Measurements from ENCODE around the gene PARP11.

Gene PARP11

DNA sequence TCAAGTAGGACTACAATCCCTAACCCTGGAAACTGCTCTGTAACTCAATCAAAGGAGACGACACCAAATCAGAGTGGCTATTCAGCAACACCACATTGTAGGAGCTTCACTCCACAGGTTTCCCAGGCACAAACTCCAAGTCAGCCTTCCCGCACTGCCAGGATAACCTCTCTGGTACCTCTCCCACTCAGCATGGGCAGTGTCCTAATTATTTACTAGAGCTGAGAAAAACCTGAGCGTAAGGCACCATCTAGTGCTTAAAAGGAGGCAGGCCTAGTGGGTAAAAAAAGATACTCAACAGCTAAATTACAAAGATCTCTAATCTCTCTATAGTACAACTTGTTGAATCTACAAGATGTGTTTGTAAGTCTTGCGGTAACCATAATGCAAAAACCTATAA is 36.1 kb downstream of the PARP11 start:
- DNase-seq (ENCODE audit: insufficient read length) (no peak), FAIRE-seq (peak; percentile 66)
- TF ChIP-seq POLR2AphosphoS5 (IDR thresholded peaks at IDR 0.05; ENCODE audit: low read depth, low read length): no peak
- no peak for TF ChIP-seq TAF1 (IDR thresholded peaks at IDR 0.05; ENCODE audit: borderline replicate concordance, low read depth, low read length)
- no peak for TF ChIP-seq POLR2A (IDR thresholded peaks at IDR 0.05; ENCODE audit: low read depth, low read length)

DNA sequence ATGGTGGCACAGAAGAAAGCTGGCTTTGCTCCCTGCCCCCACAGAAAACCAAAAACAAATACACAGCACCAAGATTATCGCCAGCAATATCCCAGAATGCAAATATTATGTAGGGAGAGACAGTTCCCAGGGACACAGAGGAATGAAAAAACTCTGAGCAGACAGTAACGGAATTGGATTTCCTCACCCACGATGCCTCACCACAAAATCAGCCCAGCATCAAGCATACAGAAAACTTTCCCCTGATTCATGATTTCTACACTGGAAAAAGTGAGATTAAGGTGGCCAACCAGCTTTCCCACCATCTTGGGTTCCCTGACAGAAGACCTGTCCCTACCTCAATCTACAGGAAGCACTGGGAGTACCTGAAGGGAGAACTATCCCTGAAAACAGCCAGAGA is 36.6 kb downstream of the PARP11 start:
- peak; percentile 46 for FAIRE-seq
- DNase-seq (ENCODE audit: insufficient read length): no peak
- TF ChIP-seq POLR2AphosphoS5 (IDR thresholded peaks at IDR 0.05; ENCODE audit: low read depth, low read length) (no peak), TAF1 (IDR thresholded peaks at IDR 0.05; ENCODE audit: borderline replicate concordance, low read depth, low read length) (no peak), POLR2A (IDR thresholded peaks at IDR 0.05; ENCODE audit: low read depth, low read length) (no peak)

- no peak for DNase-seq (ENCODE audit: insufficient read length)
- FAIRE-seq: no peak
- TF ChIP-seq POLR2A (IDR thresholded peaks at IDR 0.05; ENCODE audit: low read depth, low read length): no peak
- no peak for TF ChIP-seq TAF1 (IDR thresholded peaks at IDR 0.05; ENCODE audit: borderline replicate concordance, low read depth, low read length)
- TF ChIP-seq POLR2AphosphoS5 (IDR thresholded peaks at IDR 0.05; ENCODE audit: low read depth, low read length): no peak
Observed at GRCh38 chr12:3835914-3836313, 37.3 kb downstream of the PARP11 start.

DNA sequence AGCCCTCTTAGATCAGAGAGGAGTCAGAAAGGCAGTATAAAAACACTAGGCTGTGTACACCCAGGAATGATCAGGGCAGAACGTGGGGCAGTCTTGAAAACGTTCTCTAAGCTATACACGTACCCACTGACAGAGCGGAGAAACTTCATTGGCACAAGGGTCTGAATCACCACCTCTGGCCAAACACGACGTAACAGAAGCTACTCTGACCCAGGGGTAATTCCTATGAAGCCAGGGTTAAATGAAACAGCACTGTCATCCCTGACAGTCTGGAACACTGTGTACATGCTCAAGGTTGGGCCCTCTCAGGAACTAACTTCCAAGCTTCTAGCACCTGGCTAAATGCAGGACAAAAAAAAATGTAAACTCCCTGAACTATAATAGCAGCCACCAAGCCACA is 38.4 kb downstream of the PARP11 start:
- no peak for FAIRE-seq
- TF ChIP-seq POLR2A (IDR thresholded peaks at IDR 0.05; ENCODE audit: low read depth, low read length): no peak
- DNase-seq (ENCODE audit: insufficient read length): no peak

- FAIRE-seq (no peak), DNase-seq (ENCODE audit: insufficient read length) (no peak)
- TF ChIP-seq POLR2A (IDR thresholded peaks at IDR 0.05; ENCODE audit: low read depth, low read length) (no peak), TAF1 (IDR thresholded peaks at IDR 0.05; ENCODE audit: borderline replicate concordance, low read depth, low read length) (no peak)
Observed at GRCh38 chr12:3833670-3834310, 39.4 kb downstream of the PARP11 start.

DNA sequence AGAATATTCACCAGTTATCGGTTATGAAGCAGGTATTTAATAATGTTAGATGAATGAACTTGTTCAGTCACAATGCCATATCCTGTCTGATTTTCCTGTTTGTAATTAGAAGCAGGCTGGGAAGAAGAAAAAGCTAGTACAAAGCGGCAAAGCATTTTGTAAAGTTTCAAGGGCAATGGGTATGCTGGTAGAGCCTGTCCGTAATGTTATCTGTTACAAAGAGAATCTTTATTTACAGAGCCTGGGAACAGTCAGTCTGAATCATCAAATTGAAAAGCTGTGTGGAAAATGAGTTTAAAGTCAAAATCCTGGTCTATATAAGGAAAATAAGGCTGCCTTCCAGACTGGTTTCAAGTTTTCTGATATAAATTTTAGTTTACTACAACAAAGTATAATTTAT is 40.5 kb downstream of the PARP11 start:
- DNase-seq (ENCODE audit: insufficient read length) (no peak), FAIRE-seq (no peak)
- TF ChIP-seq POLR2AphosphoS5 (IDR thresholded peaks at IDR 0.05; ENCODE audit: low read depth, low read length): no peak
- no peak for TF ChIP-seq TAF1 (IDR thresholded peaks at IDR 0.05; ENCODE audit: borderline replicate concordance, low read depth, low read length)
- no peak for TF ChIP-seq POLR2A (IDR thresholded peaks at IDR 0.05; ENCODE audit: low read depth, low read length)

GRCh38 chr12:3828888-3829287 is 44.3 kb downstream of the PARP11 start:
- FAIRE-seq (no peak), DNase-seq (ENCODE audit: insufficient read length) (no peak)
- no peak for TF ChIP-seq TAF1 (IDR thresholded peaks at IDR 0.05; ENCODE audit: borderline replicate concordance, low read depth, low read length)
- TF ChIP-seq POLR2AphosphoS5 (IDR thresholded peaks at IDR 0.05; ENCODE audit: low read depth, low read length): no peak
- no peak for TF ChIP-seq POLR2A (IDR thresholded peaks at IDR 0.05; ENCODE audit: low read depth, low read length)

DNA sequence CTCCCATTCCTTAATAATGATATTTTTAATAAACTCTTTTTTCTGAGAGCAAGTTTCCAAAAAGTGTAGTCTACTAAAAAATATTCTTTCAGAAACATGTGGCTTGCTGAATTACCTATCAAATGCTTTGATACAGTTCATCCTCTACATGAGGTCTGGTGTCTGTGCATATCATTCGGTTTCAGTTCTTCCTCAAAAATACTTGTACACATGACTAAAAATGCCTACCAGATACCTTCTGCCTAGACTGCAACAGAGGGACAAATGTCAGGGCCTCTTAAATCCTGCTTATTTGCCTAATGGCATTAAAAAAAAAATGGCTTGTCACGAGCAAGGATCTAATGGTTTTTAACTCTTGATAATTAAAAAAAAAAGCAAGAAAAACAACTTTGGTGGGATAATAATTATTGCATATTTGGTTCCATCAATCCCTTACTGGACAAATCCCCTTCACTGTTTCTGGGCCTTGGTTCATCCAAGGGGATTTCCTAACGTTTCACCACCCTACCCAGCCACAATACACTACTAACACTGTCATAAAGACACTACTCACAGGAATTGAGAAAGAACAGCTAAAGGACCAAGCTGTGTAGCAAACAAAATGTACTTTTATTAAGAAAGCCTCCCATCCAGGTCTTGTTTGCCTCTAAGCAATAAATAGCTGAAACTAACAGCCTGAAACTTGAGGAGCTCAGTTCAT is 45.7 kb downstream of the PARP11 start:
- DNase-seq (ENCODE audit: insufficient read length) (no peak), FAIRE-seq (no peak)
- TF ChIP-seq TAF1 (IDR thresholded peaks at IDR 0.05; ENCODE audit: borderline replicate concordance, low read depth, low read length) (no peak), POLR2AphosphoS5 (IDR thresholded peaks at IDR 0.05; ENCODE audit: low read depth, low read length) (no peak)

DNA sequence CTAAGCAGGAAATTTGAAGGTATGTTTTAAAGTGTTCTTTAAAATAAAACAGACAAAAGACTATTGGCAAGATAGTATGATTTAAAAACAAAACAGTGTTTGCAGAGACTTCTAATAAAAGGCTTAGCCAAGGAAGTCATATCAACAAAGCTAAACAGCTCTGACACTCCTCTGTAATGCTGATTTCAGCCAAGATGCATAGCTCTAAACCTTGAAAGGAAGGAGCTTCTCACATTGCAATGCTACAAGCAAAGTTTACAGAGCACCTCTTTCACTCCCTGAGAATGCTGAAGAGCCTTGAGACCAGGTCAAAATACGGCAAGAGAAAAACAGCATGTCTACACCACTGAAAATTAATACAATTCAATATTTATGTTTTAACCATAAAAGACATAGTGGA is 51.8 kb downstream of the PARP11 start:
- no peak for TF ChIP-seq POLR2A (IDR thresholded peaks at IDR 0.05; ENCODE audit: low read depth, low read length)
- no peak for TF ChIP-seq TAF1 (IDR thresholded peaks at IDR 0.05; ENCODE audit: borderline replicate concordance, low read depth, low read length)
- TF ChIP-seq POLR2AphosphoS5 (IDR thresholded peaks at IDR 0.05; ENCODE audit: low read depth, low read length): no peak
- DNase-seq (ENCODE audit: insufficient read length) (no peak), FAIRE-seq (no peak)

DNA sequence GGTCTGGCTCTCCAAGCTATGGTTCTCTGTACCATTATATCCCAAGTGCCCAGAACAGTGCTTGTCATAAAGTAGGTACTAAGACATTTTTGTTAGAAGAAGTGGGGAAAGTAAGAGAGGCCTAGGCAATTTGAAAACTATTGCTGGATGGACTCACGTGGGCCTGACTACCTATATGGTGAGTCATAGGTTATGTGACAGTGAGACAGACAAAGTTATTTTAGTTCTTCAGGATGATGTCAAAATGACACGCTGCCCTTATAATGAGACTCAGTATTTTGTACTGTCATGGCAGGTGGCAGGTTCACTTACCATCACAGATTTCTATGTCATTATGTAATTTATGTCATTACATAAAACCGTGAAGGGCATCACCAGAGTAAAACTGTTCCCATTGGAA is 53.1 kb downstream of the PARP11 start:
- FAIRE-seq (no peak), DNase-seq (ENCODE audit: insufficient read length) (no peak)
- TF ChIP-seq POLR2AphosphoS5 (IDR thresholded peaks at IDR 0.05; ENCODE audit: low read depth, low read length) (no peak), POLR2A (IDR thresholded peaks at IDR 0.05; ENCODE audit: low read depth, low read length) (no peak), TAF1 (IDR thresholded peaks at IDR 0.05; ENCODE audit: borderline replicate concordance, low read depth, low read length) (no peak)

- DNase-seq (ENCODE audit: insufficient read length) (no peak), FAIRE-seq (no peak)
- no peak for TF ChIP-seq POLR2A (IDR thresholded peaks at IDR 0.05; ENCODE audit: low read depth, low read length)
- no peak for TF ChIP-seq POLR2AphosphoS5 (IDR thresholded peaks at IDR 0.05; ENCODE audit: low read depth, low read length)
- TF ChIP-seq TAF1 (IDR thresholded peaks at IDR 0.05; ENCODE audit: borderline replicate concordance, low read depth, low read length): no peak
Observed at GRCh38 chr12:3816266-3816665, 56.9 kb downstream of the PARP11 start.

- no peak for DNase-seq (ENCODE audit: insufficient read length)
- no peak for FAIRE-seq
- TF ChIP-seq POLR2A (IDR thresholded peaks at IDR 0.05; ENCODE audit: low read depth, low read length) (no peak), POLR2AphosphoS5 (IDR thresholded peaks at IDR 0.05; ENCODE audit: low read depth, low read length) (no peak), TAF1 (IDR thresholded peaks at IDR 0.05; ENCODE audit: borderline replicate concordance, low read depth, low read length) (no peak)
Observed at GRCh38 chr12:3815094-3815766, 58.0 kb downstream of the PARP11 start.
